Erythroblast (primary cell): Measurements from ENCODE around the gene PKP4.
"Not testable (repeated sequence)": the region's sequence is repeated elsewhere in the genome, so short reads cannot be mapped to it uniquely, and the experiment has no call there.

Source experiments
- DNase-seq, 2 experiments: peaks; one replicate each; lab custom pipeline; 2025; lab: John Stamatoyannopoulos, UW
- GATA1 ChIP-seq: IDR thresholded peaks from 2 replicates; pipeline ENCODE4 v1.6.1; 2011; ENCODE audit warnings: low read depth, mild to moderate bottlenecking, control low read depth, low read length, moderate library complexity
- POLR2A ChIP-seq: IDR thresholded peaks from 2 replicates; pipeline ENCODE4 v1.6.1; 2011; ENCODE audit warnings: mild to moderate bottlenecking, low read length

PKP4 gene

GRCh38 chr2:158676295-158676694 lies 219.5 kb downstream of the PKP4 start:
- TF ChIP-seq POLR2A = no peak
- no peak for DNase-seq

GRCh38 chr2:158676696-158677095 lies 219.9 kb downstream of the PKP4 start:
- DNase-seq = no peak
- TF ChIP-seq POLR2A = no peak

- DNase-seq = no peak
- TF ChIP-seq POLR2A = no peak
- no peak for TF ChIP-seq GATA1
Measured at GRCh38 chr2:158677542-158677941, 220.8 kb downstream of the PKP4 start.

GRCh38 chr2:158681816-158682215 lies 225.1 kb downstream of the PKP4 start:
- no peak for TF ChIP-seq GATA1
- no peak for TF ChIP-seq POLR2A
- no peak for DNase-seq

GRCh38 chr2:158685646-158686045 lies 228.9 kb downstream of the PKP4 start:
- no peak for TF ChIP-seq POLR2A
- DNase-seq = no peak

- no peak for DNase-seq
- TF ChIP-seq GATA1 (no peak), POLR2A (no peak)
Measured at GRCh38 chr2:158686210-158686691, 229.5 kb downstream of the PKP4 start.

GRCh38 chr2:158687315-158687714 lies 230.6 kb downstream of the PKP4 start:
- TF ChIP-seq POLR2A (no peak), GATA1 (no peak)
- DNase-seq = no peak

GRCh38 chr2:158688721-158689120 lies 232.0 kb downstream of the PKP4 start:
- DNase-seq = no peak
- no peak for TF ChIP-seq GATA1
- no peak for TF ChIP-seq POLR2A

- no peak for TF ChIP-seq POLR2A
- no peak for TF ChIP-seq GATA1
- DNase-seq = no peak
Measured at GRCh38 chr2:158689391-158689790, 232.6 kb downstream of the PKP4 start.

- TF ChIP-seq GATA1 (no peak), POLR2A (no peak)
- DNase-seq = no peak
Measured at GRCh38 chr2:158690823-158691222, 234.1 kb downstream of the PKP4 start.

GRCh38 chr2:158691619-158692018 lies 234.9 kb downstream of the PKP4 start:
- no peak for TF ChIP-seq POLR2A
- TF ChIP-seq GATA1 = no peak
- DNase-seq = no peak

- no peak for DNase-seq
Measured at GRCh38 chr2:158692372-158693103, 235.8 kb downstream of the PKP4 start.

GRCh38 chr2:158693476-158693875 lies 236.7 kb downstream of the PKP4 start:
- DNase-seq = no peak

More at GRCh38 chr2:158692372-158693103, 235.8 kb downstream of the PKP4 start:
- TF ChIP-seq GATA1 (no peak), POLR2A (no peak)

GRCh38 chr2:158695305-158695704 lies 238.6 kb downstream of the PKP4 start:
- no peak for DNase-seq
- TF ChIP-seq POLR2A = no peak
- TF ChIP-seq GATA1 = no peak

More at GRCh38 chr2:158693476-158693875, 236.7 kb downstream of the PKP4 start:
- TF ChIP-seq GATA1 (no peak), POLR2A (no peak)

GRCh38 chr2:158695744-158696143 lies 239.0 kb downstream of the PKP4 start:
- DNase-seq = not testable (repeated sequence)
